Stimulated activated CD8-positive, alpha-beta memory T cell treated with anti-CD3 and anti-CD28 coated beads, Interleukin-12 subunit alpha, Interleukin-12 subunit beta, amount 100 ng/mL, for 1 hour (primary cell): ENCODE measurements around the gene IL17RE.

Experiments
- DNase-seq: peaks from one replicate; pipeline ENCODE4 v3.0.0-alpha.2; 2020; ENCODE audit warnings: low read depth

Gene IL17RE

GRCh38 chr3:9903904-9904303, 1.3 kb downstream of the IL17RE start:
- no peak for DNase-seq

- no peak for DNase-seq
Observed at GRCh38 chr3:9906480-9906879, 3.8 kb downstream of the IL17RE start.

GRCh38 chr3:9908286-9908685, 5.6 kb downstream of the IL17RE start:
- DNase-seq: no peak

GRCh38 chr3:9909221-9910013, 6.8 kb downstream of the IL17RE start:
- no peak for DNase-seq

GRCh38 chr3:9911863-9912262, 9.2 kb downstream of the IL17RE start:
- DNase-seq: no peak

- no peak for DNase-seq
Observed at GRCh38 chr3:9912294-9912935, 9.8 kb downstream of the IL17RE start.

- DNase-seq: no peak
Observed at GRCh38 chr3:9913601-9914000, 11.0 kb downstream of the IL17RE start.

- DNase-seq: no peak
Observed at GRCh38 chr3:9914011-9914410, 11.4 kb downstream of the IL17RE start.

GRCh38 chr3:9914559-9915253, 12.1 kb downstream of the IL17RE start:
- no peak for DNase-seq

GRCh38 chr3:9915254-9916141, 12.8 kb downstream of the IL17RE start:
- DNase-seq: no peak

- DNase-seq: no peak
Observed at GRCh38 chr3:9916346-9916733, 13.7 kb downstream of the IL17RE start.

GRCh38 chr3:9916734-9917680, 14.4 kb downstream of the IL17RE start, which contains the start of gene IL17RC:
Gene IL17RC (plus strand): TSS chr3:9917098. CDS start chr3:9917316, 218 bp downstream.
- no peak for DNase-seq

GRCh38 chr3:9917820-9918219, 15.2 kb downstream of the IL17RE start:
- DNase-seq: no peak

GRCh38 chr3:9918261-9919038, 15.8 kb downstream of the IL17RE start:
- DNase-seq: no peak

GRCh38 chr3:9928158-9928557, 25.5 kb downstream of the IL17RE start:
- DNase-seq: no peak

GRCh38 chr3:9930804-9931418, 28.3 kb downstream of the IL17RE start:
- DNase-seq: no peak

- no peak for DNase-seq
Observed at GRCh38 chr3:9932535-9932842, 29.8 kb downstream of the IL17RE start.

- DNase-seq: peak; percentile 77
Observed at GRCh38 chr3:9932843-9933560, 30.4 kb downstream of the IL17RE start.
